NCI-H524 (cell line): ENCODE results near the gene ST7.

ENCODE experiments used
- DNase-seq, 2 experiments: peaks; one replicate each; lab custom pipeline; 2025; lab: John Stamatoyannopoulos, UW

Gene ST7

GRCh38 chr7:116978006-116978405 is 24.7 kb downstream of the ST7 start:
- DNase-seq = no peak

- peak; percentile 13 to 69 for DNase-seq
Measured at GRCh38 chr7:116979430-116979829, 26.1 kb downstream of the ST7 start.

GRCh38 chr7:116980354-116980753 is 27.1 kb downstream of the ST7 start:
- DNase-seq = no peak

GRCh38 chr7:116981939-116982338 is 28.6 kb downstream of the ST7 start:
- no peak for DNase-seq

GRCh38 chr7:116984511-116984910 is 31.2 kb downstream of the ST7 start:
- no peak for DNase-seq

GRCh38 chr7:116984917-116985316 is 31.6 kb downstream of the ST7 start:
- peak in 1 of 2 experiments; percentile 51 for DNase-seq

GRCh38 chr7:116985575-116985974 is 32.3 kb downstream of the ST7 start:
- no peak for DNase-seq

- DNase-seq = no peak
Measured at GRCh38 chr7:116986611-116987565, 33.6 kb downstream of the ST7 start.

- DNase-seq = no peak
Measured at GRCh38 chr7:116988363-116988989, 35.2 kb downstream of the ST7 start.

- no peak for DNase-seq
Measured at GRCh38 chr7:116990056-116990455, 36.8 kb downstream of the ST7 start.

- DNase-seq = no peak
Measured at GRCh38 chr7:116991233-116991632, 37.9 kb downstream of the ST7 start.

GRCh38 chr7:116994611-116995010 is 41.3 kb downstream of the ST7 start:
- DNase-seq = no peak

- no peak for DNase-seq
Measured at GRCh38 chr7:116997972-116998371, 44.7 kb downstream of the ST7 start.

GRCh38 chr7:116998567-116999175 is 45.4 kb downstream of the ST7 start:
- no peak for DNase-seq

- DNase-seq = no peak
Measured at GRCh38 chr7:116999311-116999710, 46.0 kb downstream of the ST7 start.

GRCh38 chr7:117001283-117001682 is 48.0 kb downstream of the ST7 start:
- DNase-seq = no peak

- DNase-seq = no peak
Measured at GRCh38 chr7:117004899-117005298, 51.6 kb downstream of the ST7 start.

- no peak for DNase-seq
Measured at GRCh38 chr7:117005449-117005848, 52.1 kb downstream of the ST7 start.

GRCh38 chr7:117006907-117007684 is 53.8 kb downstream of the ST7 start:
- DNase-seq = peak in 1 of 2 experiments; percentile 50

GRCh38 chr7:117008118-117008885 is 55.0 kb downstream of the ST7 start:
- DNase-seq = no peak

- no peak for DNase-seq
Measured at GRCh38 chr7:117008886-117009531, 55.7 kb downstream of the ST7 start.
